ENCODE results near the gene KLK12.

DNA sequence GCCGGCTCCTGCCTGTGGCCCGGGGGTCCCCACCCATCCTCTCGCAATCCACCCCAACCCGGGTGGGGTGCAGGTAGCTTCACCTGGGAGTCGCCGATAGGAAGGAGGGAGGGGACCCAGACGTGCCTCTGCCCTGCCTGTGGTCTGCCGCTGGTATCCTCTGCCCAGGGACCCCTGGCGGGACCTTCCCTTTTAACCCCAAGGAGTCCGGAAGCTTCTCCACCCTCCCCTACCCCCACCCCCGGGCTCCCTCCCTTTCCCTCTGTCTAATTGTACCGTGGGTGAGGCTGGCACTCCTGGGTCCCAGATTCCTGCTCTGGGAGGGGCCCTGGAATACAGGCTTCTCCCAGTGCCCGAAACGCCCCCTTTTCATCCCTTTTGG is 15.3 kb downstream of the KLK12 start, which contains the start of gene KLK10:
- TF ChIP-seq, protein P1, sequence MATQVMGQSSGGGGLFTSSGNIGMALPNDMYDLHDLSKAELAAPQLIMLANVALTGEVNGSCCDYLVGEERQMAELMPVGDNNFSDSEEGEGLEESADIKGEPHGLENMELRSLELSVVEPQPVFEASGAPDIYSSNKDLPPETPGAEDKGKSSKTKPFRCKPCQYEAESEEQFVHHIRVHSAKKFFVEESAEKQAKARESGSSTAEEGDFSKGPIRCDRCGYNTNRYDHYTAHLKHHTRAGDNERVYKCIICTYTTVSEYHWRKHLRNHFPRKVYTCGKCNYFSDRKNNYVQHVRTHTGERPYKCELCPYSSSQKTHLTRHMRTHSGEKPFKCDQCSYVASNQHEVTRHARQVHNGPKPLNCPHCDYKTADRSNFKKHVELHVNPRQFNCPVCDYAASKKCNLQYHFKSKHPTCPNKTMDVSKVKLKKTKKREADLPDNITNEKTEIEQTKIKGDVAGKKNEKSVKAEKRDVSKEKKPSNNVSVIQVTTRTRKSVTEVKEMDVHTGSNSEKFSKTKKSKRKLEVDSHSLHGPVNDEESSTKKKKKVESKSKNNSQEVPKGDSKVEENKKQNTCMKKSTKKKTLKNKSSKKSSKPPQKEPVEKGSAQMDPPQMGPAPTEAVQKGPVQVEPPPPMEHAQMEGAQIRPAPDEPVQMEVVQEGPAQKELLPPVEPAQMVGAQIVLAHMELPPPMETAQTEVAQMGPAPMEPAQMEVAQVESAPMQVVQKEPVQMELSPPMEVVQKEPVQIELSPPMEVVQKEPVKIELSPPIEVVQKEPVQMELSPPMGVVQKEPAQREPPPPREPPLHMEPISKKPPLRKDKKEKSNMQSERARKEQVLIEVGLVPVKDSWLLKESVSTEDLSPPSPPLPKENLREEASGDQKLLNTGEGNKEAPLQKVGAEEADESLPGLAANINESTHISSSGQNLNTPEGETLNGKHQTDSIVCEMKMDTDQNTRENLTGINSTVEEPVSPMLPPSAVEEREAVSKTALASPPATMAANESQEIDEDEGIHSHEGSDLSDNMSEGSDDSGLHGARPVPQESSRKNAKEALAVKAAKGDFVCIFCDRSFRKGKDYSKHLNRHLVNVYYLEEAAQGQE (IDR thresholded peaks at IDR 0.05; ENCODE audit: borderline replicate concordance), result no peak
- TF ChIP-seq, protein P1 (CRISPR knock-in tag; IDR thresholded peaks at IDR 0.05; ENCODE audit: low read depth), result no peak
- TF ChIP-seq TAF1 (IDR thresholded peaks at IDR 0.05; ENCODE audit: control insufficient read depth, extremely low read depth, insufficient read depth, low read length, severe bottlenecking), result no peak
- no peak for TF ChIP-seq TARDBP (IDR thresholded peaks at IDR 0.05)
- TF ChIP-seq, protein P2, sequence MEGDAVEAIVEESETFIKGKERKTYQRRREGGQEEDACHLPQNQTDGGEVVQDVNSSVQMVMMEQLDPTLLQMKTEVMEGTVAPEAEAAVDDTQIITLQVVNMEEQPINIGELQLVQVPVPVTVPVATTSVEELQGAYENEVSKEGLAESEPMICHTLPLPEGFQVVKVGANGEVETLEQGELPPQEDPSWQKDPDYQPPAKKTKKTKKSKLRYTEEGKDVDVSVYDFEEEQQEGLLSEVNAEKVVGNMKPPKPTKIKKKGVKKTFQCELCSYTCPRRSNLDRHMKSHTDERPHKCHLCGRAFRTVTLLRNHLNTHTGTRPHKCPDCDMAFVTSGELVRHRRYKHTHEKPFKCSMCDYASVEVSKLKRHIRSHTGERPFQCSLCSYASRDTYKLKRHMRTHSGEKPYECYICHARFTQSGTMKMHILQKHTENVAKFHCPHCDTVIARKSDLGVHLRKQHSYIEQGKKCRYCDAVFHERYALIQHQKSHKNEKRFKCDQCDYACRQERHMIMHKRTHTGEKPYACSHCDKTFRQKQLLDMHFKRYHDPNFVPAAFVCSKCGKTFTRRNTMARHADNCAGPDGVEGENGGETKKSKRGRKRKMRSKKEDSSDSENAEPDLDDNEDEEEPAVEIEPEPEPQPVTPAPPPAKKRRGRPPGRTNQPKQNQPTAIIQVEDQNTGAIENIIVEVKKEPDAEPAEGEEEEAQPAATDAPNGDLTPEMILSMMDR (IDR thresholded peaks at IDR 0.05 in 2 of 3, conservative IDR thresholded peaks at IDR 0.05 in 1 of 3; ENCODE audit: insufficient read depth in 2 of 3, low read depth in 1 of 3, low read length in 3 of 3), result no peak
- TF ChIP-seq RNF2 (IDR thresholded peaks at IDR 0.05), result no peak
- no peak for TF ChIP-seq CHCHD3 (CRISPR knock-in tag; IDR thresholded peaks at IDR 0.05)
- TF ChIP-seq, protein P3, sequence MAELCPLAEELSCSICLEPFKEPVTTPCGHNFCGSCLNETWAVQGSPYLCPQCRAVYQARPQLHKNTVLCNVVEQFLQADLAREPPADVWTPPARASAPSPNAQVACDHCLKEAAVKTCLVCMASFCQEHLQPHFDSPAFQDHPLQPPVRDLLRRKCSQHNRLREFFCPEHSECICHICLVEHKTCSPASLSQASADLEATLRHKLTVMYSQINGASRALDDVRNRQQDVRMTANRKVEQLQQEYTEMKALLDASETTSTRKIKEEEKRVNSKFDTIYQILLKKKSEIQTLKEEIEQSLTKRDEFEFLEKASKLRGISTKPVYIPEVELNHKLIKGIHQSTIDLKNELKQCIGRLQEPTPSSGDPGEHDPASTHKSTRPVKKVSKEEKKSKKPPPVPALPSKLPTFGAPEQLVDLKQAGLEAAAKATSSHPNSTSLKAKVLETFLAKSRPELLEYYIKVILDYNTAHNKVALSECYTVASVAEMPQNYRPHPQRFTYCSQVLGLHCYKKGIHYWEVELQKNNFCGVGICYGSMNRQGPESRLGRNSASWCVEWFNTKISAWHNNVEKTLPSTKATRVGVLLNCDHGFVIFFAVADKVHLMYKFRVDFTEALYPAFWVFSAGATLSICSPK (IDR thresholded peaks at IDR 0.05; ENCODE audit: borderline replicate concordance), result no peak

Data from K562 (cell line).